Measurements from ENCODE around the gene TGM1.
"Not testable (repeated sequence)": the region's sequence is repeated elsewhere in the genome, so short reads cannot be mapped to it uniquely, and the experiment has no call there.

The TGM1 gene

DNA sequence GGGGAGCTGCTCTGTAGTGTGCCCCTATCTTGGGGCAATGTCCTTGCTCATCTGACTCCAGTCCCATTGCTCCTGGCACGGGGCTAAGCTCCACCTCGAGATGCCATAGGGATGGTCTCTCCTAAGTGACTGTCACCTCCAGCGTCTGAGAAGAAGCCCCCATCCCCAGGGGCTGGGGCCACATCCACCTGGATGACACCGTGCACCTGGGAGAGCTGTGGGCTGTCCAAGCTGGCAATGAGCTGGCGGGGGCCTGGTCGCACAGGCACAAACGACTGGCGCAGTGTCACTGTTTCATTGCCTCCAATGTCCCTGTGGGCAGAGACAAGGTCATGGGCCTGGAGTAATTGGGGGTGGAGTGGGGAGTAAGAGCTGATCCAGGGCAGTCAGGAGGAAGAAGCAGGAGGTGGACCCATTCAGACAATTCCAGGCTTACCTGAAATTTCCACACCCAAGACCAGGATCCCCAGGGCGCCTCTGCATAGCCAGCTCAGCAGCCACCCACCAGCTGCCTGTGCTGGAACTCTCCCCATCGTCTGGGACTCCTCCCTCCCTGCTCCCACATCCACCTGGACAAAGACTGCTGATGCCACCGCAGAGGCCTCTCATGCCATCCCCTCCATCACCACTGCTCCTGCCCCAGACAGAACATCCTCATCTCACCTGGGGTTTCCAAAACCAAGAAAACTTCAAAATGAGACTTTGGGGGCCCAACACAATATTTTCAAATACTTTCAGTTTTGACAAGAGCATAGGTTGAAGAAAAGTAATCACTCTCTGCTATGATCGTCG is 13.6 kb downstream of the TGM1 start:
- Histone ChIP-seq H3K36me3 (ENCODE audit: control insufficient read depth, insufficient read depth, low read length) (no peaks in the 10 kb centered on the region), H3K27ac (ENCODE audit: low read depth, low read length) (no peak overlapping the region)

DNA sequence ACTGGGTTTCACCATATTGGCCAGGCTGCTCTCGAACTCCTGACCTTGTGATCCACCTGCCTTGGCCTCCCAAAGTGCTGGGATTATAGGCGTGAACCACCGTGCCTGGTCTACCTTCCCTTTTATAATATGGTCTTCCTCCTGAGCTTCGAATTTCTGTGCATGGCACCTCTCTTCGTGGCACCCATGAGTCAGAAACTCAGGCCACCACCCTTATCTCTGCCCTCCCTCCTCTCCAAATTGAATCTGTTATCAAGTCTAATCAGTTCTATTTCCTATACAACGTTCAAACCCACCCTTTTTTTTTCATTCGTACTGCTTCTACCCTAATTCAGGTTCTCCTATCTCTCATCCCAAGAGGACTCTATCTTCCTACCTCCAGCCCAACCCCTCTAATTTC is 15.6 kb downstream of the TGM1 start:
- H3K4me1 ChIP-seq (ENCODE audit: control insufficient read depth, insufficient read depth, low read length): peaks cover 3% of the 10 kb centered on the region; the same call in 1 of the 2 replicates
- no peaks in the 10 kb centered on the region for H3K27me3 ChIP-seq (ENCODE audit: control insufficient read depth, insufficient read depth, low read length)
- no peaks in the 10 kb centered on the region for H3K9me3 ChIP-seq (ENCODE audit: control insufficient read depth, insufficient read depth, low read length)
- H3K9ac ChIP-seq (ENCODE audit: low read depth, low read length): no peak overlapping the region
- H3K36me3 ChIP-seq (ENCODE audit: control insufficient read depth, insufficient read depth, low read length): no peaks in the 10 kb centered on the region
- H3K27ac ChIP-seq (ENCODE audit: low read depth, low read length): no peak overlapping the region
- no peak overlapping the region for H3K4me3 ChIP-seq (ENCODE audit: low read depth, low read length)

More for the DNA sequence above, 13.6 kb downstream of the TGM1 start:
- no peak overlapping the region for H3K9ac ChIP-seq (ENCODE audit: low read depth, low read length)
- H3K4me1 ChIP-seq (ENCODE audit: control insufficient read depth, insufficient read depth, low read length): no peaks in the 10 kb centered on the region
- H3K9me3 ChIP-seq (ENCODE audit: control insufficient read depth, insufficient read depth, low read length): no peaks in the 10 kb centered on the region
- H3K27me3 ChIP-seq (ENCODE audit: control insufficient read depth, insufficient read depth, low read length): no peaks in the 10 kb centered on the region
- no peak overlapping the region for H3K4me3 ChIP-seq (ENCODE audit: low read depth, low read length)

DNA sequence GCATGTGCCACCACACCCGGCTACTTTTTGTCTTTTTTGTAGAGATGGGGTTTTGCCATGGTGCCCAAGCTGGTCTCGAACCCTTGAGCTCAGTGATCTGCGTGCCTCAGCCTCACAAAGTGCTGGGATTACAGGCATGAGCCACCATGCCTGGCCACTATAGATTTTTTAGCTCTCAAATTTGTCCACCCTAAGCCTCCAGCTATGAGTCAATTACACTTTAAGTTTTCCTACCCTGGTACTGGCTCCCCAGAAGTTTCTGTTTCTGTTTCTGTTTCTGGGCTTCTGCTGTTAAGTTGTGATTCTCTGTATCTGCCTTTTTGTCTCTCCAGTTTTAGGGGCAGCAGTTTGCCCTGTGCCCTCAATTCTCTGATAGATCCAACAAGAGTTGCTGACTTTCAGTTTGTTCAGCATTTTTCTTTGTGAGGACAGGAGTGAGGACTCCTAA is 16.2 kb downstream of the TGM1 start:
- H3K9ac ChIP-seq (ENCODE audit: low read depth, low read length): no peak overlapping the region
- H3K36me3 ChIP-seq (ENCODE audit: control insufficient read depth, insufficient read depth, low read length): no peaks in the 10 kb centered on the region
- no peak overlapping the region for H3K27ac ChIP-seq (ENCODE audit: low read depth, low read length)
- H3K4me1 ChIP-seq (ENCODE audit: control insufficient read depth, insufficient read depth, low read length): peaks cover 3% of the 10 kb centered on the region; the same call in 1 of the 2 replicates
- H3K27me3 ChIP-seq (ENCODE audit: control insufficient read depth, insufficient read depth, low read length): no peaks in the 10 kb centered on the region
- no peak overlapping the region for H3K4me3 ChIP-seq (ENCODE audit: low read depth, low read length)
- H3K9me3 ChIP-seq (ENCODE audit: control insufficient read depth, insufficient read depth, low read length): no peaks in the 10 kb centered on the region

DNA sequence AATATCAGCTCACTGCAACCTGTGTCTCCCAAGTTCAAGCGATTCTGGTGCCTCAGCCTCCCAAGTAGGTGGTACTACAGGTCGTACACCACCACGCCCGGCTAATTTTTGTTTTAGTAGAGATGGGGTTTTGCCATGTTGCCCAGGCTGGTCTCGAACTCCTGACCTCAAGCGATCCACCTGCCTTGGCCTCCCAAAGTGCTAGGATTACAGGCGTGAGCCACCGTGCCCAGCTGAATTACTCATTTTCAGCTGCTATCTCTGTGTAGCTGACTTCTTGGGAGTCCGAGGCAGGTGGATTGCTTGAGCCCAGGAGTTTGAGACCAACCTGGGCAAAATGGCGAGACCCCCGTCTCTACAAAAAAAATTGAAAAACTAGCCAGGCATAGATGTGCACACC is 17.6 kb downstream of the TGM1 start:
- H3K9me3 ChIP-seq (ENCODE audit: control insufficient read depth, insufficient read depth, low read length); H3K9ac ChIP-seq (ENCODE audit: low read depth, low read length); H3K27ac ChIP-seq (ENCODE audit: low read depth, low read length); H3K36me3 ChIP-seq (ENCODE audit: control insufficient read depth, insufficient read depth, low read length); H3K27me3 ChIP-seq (ENCODE audit: control insufficient read depth, insufficient read depth, low read length); H3K4me3 ChIP-seq (ENCODE audit: low read depth, low read length); H3K4me1 ChIP-seq (ENCODE audit: control insufficient read depth, insufficient read depth, low read length): not testable (repeated sequence)

DNA sequence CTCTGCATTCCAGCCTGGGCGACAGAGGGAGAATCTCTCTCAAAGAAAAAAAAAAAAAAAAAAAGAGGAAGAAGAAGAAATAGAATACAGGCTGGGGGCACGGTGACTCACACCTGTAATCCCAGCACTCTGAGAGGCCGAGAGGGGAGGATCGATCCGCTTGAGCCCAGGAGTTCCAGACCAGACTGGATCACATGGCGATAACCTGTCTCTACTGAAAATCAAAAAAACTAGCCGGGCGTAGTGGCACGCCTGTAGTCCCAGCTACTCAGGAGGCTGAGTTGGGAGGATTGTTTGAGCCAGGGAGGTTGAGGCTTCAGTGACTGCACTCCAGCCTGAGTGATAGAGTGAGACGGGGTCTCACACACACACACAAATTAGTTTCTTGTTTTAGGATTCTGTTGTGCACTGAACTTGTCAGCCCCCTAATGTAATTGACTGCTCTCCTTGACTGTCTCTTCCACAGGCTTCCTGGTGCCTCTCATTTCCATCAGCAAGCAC is 19.6 kb downstream of the TGM1 start:
- H3K9me3 ChIP-seq (ENCODE audit: control insufficient read depth, insufficient read depth, low read length): no peaks in the 10 kb centered on the region
- no peak overlapping the region for H3K9ac ChIP-seq (ENCODE audit: low read depth, low read length)
- peak overlapping the region; percentile 97 for H3K4me3 ChIP-seq (ENCODE audit: low read depth, low read length)
- H3K27ac ChIP-seq (ENCODE audit: low read depth, low read length): peak overlapping the region; percentile 96
- peaks cover 28% of the 10 kb centered on the region for H3K36me3 ChIP-seq (ENCODE audit: control insufficient read depth, insufficient read depth, low read length)
- peaks cover 3% of the 10 kb centered on the region; the same call in 1 of the 2 replicates for H3K4me1 ChIP-seq (ENCODE audit: control insufficient read depth, insufficient read depth, low read length)
- H3K27me3 ChIP-seq (ENCODE audit: control insufficient read depth, insufficient read depth, low read length): no peaks in the 10 kb centered on the region

DNA sequence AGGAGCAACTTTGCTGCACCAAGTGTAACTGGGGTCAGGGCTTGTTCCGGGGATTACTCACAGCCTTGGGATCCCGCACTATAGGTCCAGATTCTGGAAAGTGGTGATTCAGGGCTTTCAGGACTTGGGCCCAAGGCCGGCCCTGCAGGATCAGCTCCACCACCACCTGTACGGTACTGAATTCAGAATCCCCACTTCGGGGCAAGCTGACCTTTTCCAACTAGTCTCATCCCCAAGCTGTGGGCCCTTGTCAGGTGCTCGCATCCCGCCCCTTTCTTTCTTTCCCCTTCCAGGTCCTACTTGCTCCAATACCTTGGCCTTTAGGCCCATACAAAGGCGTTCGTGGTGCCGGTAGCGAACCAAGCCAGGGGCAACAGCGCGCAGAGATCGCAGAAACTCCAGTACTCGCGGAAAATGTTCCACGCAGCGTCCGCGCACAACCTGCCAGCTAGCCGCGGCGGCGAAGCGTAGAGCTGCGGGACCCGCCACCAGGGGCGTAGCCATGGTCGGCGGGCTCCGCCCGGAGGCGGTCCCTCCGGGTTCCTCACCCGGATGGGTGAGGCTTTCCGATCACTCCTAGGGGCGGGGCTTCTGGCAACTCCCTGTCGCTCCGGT is 21.0 kb downstream of the TGM1 start:
- no peaks in the 10 kb centered on the region for H3K27me3 ChIP-seq (ENCODE audit: control insufficient read depth, insufficient read depth, low read length)
- H3K27ac ChIP-seq (ENCODE audit: low read depth, low read length): peak overlapping the region; percentile 96
- no peaks in the 10 kb centered on the region for H3K9me3 ChIP-seq (ENCODE audit: control insufficient read depth, insufficient read depth, low read length)
- H3K36me3 ChIP-seq (ENCODE audit: control insufficient read depth, insufficient read depth, low read length): peaks cover 43% of the 10 kb centered on the region
- peaks cover 3% of the 10 kb centered on the region; the same call in 1 of the 2 replicates for H3K4me1 ChIP-seq (ENCODE audit: control insufficient read depth, insufficient read depth, low read length)
- H3K9ac ChIP-seq (ENCODE audit: low read depth, low read length): peak overlapping the region; percentile 78
- peak overlapping the region; percentile 97 for H3K4me3 ChIP-seq (ENCODE audit: low read depth, low read length)

DNA sequence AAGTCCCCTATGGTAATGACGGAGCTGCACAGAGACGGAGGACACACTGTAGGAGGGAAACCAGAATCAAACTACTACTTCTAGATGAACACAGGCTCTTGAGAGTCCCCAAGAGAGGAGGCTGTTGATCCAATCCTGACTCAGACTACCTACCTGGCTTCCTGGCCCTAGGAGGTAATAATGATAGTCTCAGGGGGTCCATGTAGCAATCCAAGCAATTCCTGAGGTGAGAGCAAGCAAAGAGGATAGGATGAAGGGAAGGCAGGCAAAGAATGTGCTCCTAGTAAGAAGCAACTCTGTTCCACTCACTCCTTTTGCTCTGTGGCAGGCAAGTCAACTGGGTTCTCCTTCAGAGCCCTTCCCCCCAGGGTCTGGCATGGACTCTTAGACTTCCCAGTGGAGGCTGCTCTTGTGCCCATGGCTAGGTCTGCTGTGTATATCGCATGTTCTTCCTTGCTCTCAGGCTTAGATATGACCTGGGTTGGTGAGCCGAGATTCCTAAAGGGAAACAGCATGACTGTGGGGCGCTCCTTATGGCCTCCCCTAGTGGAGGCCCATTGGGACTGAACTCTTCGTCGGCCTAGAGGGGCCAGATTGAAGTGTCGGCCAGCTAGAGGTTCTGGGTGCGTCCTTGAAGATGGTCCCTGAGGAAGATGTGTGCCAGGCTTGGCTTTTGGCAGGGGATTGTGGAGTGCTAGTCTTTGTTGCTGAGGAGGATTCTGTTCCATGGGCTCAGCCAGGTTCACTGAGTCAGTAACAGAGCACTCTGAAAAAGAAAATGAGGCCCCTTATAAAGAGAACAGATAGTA is 22.7 kb downstream of the TGM1 start:
- Histone ChIP-seq H3K9ac (ENCODE audit: low read depth, low read length) (no peak overlapping the region), H3K36me3 (ENCODE audit: control insufficient read depth, insufficient read depth, low read length) (peaks cover 59% of the 10 kb centered on the region), H3K4me1 (ENCODE audit: control insufficient read depth, insufficient read depth, low read length) (peaks cover 3% of the 10 kb centered on the region; the same call in 1 of the 2 replicates)

DNA sequence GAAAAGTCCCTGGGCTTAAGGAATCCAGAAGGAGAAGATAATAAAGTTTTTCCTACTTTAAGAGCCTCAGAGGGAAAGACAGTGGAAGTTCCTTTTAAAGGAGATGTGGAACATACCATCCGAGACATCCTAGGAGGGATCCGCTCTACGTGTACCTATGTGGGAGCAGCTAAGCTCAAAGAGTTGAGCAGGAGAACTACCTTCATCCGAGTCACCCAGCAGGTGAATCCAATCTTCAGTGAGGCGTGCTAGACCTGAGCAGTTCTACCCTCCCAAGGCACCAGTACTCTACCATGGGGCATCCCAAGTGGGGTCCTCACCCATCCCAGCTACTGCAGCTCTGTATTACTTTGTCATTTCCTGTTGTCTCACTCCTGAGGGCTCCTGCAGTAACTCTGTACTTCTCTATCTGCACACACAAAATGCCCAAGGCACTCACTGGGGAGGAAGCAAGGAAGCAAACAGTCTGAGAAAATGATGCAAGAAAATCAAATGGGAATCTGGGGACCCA is 24.4 kb downstream of the TGM1 start:
- H3K36me3 ChIP-seq (ENCODE audit: control insufficient read depth, insufficient read depth, low read length): peaks cover 72% of the 10 kb centered on the region
- peaks cover 4% of the 10 kb centered on the region for H3K4me1 ChIP-seq (ENCODE audit: control insufficient read depth, insufficient read depth, low read length)
- H3K9me3 ChIP-seq (ENCODE audit: control insufficient read depth, insufficient read depth, low read length): no peaks in the 10 kb centered on the region
- no peak overlapping the region for H3K9ac ChIP-seq (ENCODE audit: low read depth, low read length)
- no peak overlapping the region for H3K27ac ChIP-seq (ENCODE audit: low read depth, low read length)
- no peak overlapping the region for H3K4me3 ChIP-seq (ENCODE audit: low read depth, low read length)
- no peaks in the 10 kb centered on the region for H3K27me3 ChIP-seq (ENCODE audit: control insufficient read depth, insufficient read depth, low read length)

More for the DNA sequence above, 22.7 kb downstream of the TGM1 start:
- no peak overlapping the region for H3K27ac ChIP-seq (ENCODE audit: low read depth, low read length)
- H3K27me3 ChIP-seq (ENCODE audit: control insufficient read depth, insufficient read depth, low read length): no peaks in the 10 kb centered on the region
- H3K4me3 ChIP-seq (ENCODE audit: low read depth, low read length): no peak overlapping the region
- H3K9me3 ChIP-seq (ENCODE audit: control insufficient read depth, insufficient read depth, low read length): no peaks in the 10 kb centered on the region

DNA sequence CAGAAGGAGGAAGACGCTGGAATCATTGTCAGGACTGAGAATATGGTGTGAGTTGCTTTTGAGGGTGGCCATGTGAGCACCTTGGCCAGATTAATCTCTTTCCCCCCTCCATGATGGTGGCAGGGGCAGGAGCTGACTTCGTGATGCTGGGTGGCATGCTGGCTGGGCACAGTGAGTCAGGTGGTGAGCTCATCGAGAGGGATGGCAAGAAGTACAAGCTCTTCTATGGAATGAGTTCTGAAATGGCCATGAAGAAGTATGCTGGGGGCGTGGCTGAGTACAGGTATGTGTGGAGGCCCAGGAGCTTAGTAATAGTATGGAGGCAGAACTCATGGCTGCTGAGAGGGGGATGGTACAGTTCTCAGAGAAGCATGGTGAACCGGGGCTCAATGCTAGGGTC is 24.9 kb downstream of the TGM1 start:
- H3K36me3 ChIP-seq (ENCODE audit: control insufficient read depth, insufficient read depth, low read length): peaks cover 72% of the 10 kb centered on the region
- no peaks in the 10 kb centered on the region for H3K9me3 ChIP-seq (ENCODE audit: control insufficient read depth, insufficient read depth, low read length)
- no peak overlapping the region for H3K4me3 ChIP-seq (ENCODE audit: low read depth, low read length)
- peaks cover 7% of the 10 kb centered on the region for H3K4me1 ChIP-seq (ENCODE audit: control insufficient read depth, insufficient read depth, low read length)
- no peak overlapping the region for H3K27ac ChIP-seq (ENCODE audit: low read depth, low read length)
- H3K27me3 ChIP-seq (ENCODE audit: control insufficient read depth, insufficient read depth, low read length): no peaks in the 10 kb centered on the region
- H3K9ac ChIP-seq (ENCODE audit: low read depth, low read length): no peak overlapping the region

DNA sequence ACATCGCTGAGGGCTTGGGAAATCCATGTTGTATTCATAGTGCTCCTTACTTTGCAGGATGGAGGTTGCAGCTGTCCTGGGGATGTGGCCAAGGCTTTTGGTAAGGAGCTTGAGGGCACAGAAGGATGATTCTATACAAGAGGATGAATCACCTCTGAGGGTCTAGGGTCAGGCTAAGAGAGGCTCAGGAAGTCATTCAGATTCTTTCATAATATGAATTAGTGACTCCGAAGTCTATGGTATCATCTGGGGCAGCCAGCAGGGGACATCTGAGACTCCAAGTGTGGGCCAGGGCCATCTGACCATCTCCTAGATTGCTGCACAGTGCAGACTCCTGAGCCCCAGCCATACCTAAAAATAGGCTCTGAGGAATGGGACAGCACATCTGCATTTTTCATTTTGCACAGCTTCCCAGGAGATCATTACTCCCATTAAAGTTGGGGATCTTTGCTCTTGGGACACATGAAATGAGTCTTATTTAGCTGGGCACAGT is 25.5 kb downstream of the TGM1 start:
- H3K36me3 ChIP-seq (ENCODE audit: control insufficient read depth, insufficient read depth, low read length): peaks cover 72% of the 10 kb centered on the region
- peaks cover 7% of the 10 kb centered on the region for H3K4me1 ChIP-seq (ENCODE audit: control insufficient read depth, insufficient read depth, low read length)
- H3K9me3 ChIP-seq (ENCODE audit: control insufficient read depth, insufficient read depth, low read length): no peaks in the 10 kb centered on the region
- no peak overlapping the region for H3K27ac ChIP-seq (ENCODE audit: low read depth, low read length)
- no peak overlapping the region for H3K9ac ChIP-seq (ENCODE audit: low read depth, low read length)
- no peaks in the 10 kb centered on the region for H3K27me3 ChIP-seq (ENCODE audit: control insufficient read depth, insufficient read depth, low read length)
- H3K4me3 ChIP-seq (ENCODE audit: low read depth, low read length): no peak overlapping the region

Measured in HUES48 (cell line).